ENCODE measurements around the gene RASSF1. TPM values are rescaled to one million over a fixed set of nuclear protein-coding genes. Genes with fewer than 3 reads are reported as not detected.

RASSF1 gene
- total RNA-seq, 2 donors from 2014 or later = 26.7 to 30.0 TPM

DNA sequence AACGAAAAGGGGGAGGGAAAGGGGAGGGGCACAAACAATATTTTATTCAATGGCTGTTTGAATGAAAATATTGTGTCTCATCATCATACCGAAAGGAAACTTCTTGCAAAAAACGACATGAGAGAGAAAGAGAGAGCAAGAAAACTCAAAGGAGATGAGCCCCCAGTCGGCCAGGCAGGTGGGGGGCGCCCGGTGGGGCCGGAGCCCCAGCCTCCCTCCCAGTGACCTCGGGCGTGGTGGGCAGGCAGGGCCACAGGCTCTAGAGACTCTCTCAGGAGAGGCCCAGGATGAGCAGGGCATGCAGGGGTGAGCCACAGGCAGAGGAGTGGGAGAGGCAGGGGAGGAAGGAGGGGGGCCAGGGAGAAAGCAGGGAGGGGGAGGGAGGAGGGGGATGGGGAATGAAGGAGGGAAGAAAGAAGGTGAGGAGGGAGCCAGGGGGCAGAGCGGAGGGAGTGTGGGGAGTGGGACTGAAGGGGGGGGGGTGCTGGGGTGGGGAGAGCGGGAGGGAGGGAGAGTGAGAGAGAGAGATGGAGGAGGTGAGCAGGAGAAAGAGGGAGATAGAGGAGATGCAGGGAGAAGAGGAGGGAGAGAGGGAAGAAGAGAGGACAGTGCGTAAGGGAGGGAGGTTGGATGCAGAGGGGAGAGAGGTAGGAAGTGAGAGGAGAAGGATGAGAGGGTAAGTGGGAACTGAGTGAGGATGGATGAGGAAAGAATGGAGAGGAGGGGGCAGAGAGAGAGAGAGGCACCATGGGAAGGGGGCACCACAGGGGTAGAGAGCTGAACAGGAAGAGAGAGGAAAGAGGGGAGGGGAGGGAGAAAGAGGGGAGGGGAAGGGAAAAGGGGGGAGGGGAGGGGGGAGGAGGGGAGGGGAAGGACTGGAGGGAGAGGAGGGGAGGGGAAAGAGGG, 32.8 kb upstream of the RASSF1 start:
- intact Hi-C loops (cut with DNase I) = no loop called here
- H3K36me3 ChIP-seq (replicated peaks in 1 of 2; ENCODE audit: insufficient read depth in 1 of 2, low read depth in 2 of 2) = no peaks in the 10 kb centered on the region
- no peak overlapping the region for H3K4me3 ChIP-seq
- no peaks in the 10 kb centered on the region for H3K4me1 ChIP-seq
- ATAC-seq = no peak
- no peak for DNase-seq
- WGBS, 2 donors = 45 to 48% methylated on average over 11 to 12 of the region's 12 CpGs
- no peaks in the 10 kb centered on the region for H3K9me3 ChIP-seq
- H3K27ac ChIP-seq = no peak overlapping the region
- no peaks in the 10 kb centered on the region for H3K27me3 ChIP-seq
- TF ChIP-seq, protein P1, sequence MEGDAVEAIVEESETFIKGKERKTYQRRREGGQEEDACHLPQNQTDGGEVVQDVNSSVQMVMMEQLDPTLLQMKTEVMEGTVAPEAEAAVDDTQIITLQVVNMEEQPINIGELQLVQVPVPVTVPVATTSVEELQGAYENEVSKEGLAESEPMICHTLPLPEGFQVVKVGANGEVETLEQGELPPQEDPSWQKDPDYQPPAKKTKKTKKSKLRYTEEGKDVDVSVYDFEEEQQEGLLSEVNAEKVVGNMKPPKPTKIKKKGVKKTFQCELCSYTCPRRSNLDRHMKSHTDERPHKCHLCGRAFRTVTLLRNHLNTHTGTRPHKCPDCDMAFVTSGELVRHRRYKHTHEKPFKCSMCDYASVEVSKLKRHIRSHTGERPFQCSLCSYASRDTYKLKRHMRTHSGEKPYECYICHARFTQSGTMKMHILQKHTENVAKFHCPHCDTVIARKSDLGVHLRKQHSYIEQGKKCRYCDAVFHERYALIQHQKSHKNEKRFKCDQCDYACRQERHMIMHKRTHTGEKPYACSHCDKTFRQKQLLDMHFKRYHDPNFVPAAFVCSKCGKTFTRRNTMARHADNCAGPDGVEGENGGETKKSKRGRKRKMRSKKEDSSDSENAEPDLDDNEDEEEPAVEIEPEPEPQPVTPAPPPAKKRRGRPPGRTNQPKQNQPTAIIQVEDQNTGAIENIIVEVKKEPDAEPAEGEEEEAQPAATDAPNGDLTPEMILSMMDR (IDR thresholded peaks at IDR 0.05) = no peak
- no peak for TF ChIP-seq POLR2A (IDR thresholded peaks at IDR 0.05)

DNA sequence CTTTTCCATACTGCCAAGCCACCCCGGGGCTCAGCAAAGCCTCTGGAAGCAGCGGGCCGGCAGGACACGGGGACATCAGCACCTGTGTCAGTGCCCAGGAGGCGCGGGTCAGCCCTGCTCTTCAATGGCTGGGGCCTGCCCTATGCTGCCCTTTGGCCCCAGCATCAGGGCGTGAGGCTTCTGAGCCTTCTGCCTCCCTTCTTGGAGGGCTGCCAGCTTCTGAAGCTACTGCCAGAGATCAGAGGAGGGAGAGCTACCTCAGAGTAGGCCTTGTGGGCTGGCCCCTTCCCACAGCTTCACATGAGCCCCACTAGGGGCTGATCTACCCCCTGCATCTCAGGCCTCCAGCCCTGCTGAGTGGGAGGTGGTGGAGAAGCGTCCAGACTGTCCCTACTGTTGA, 31.7 kb upstream of the RASSF1 start:
- intact Hi-C loops (cut with DNase I) = no loop called here
- Histone ChIP-seq H3K9me3 (no peaks in the 10 kb centered on the region), H3K4me1 (peaks cover 1% of the 10 kb centered on the region), H3K36me3 (replicated peaks in 1 of 2; ENCODE audit: insufficient read depth in 1 of 2, low read depth in 2 of 2) (no peaks in the 10 kb centered on the region), H3K27me3 (no peaks in the 10 kb centered on the region), H3K27ac (no peak overlapping the region), H3K4me3 (no peak overlapping the region)
- WGBS, 2 donors = 39 to 50% methylated on average over 4 to 8 of the region's 8 CpGs
- DNase-seq (no peak), ATAC-seq (no peak)
- TF ChIP-seq, protein P1 (IDR thresholded peaks at IDR 0.05) = no peak
- TF ChIP-seq POLR2A (IDR thresholded peaks at IDR 0.05) = no peak

DNA sequence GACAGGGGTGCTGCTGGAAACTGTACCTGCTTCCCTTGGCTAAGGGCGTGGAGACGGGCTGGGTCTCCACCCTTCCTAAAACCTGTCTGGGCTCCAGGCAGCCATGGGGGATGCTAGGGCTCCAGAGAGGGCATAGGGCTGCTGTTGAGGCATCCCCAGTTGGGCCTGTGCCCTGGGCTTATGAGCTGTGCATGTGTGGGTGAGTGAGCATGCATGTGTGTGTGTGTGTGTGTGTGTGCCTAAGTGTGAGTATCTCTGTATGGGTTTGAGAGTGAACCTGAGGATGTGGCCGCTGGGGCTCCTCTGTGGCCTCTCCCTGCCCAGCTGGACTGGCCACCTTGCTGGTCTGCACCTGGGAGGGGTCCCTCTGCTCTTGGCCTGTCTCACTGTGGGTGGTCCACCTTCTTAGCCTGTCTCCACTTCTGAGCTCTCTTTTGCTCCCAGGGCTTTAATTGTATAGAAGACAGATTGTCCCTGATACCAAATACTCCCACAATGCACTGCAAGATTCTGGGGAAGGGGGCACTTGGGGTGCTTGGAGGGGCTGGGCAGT, 30.6 kb upstream of the RASSF1 start:
- no peak for DNase-seq
- H3K4me3 ChIP-seq = no peak overlapping the region
- intact Hi-C loops (cut with DNase I) = no loop called here
- no peaks in the 10 kb centered on the region for H3K36me3 ChIP-seq (replicated peaks in 1 of 2; ENCODE audit: insufficient read depth in 1 of 2, low read depth in 2 of 2)
- TF ChIP-seq POLR2A (IDR thresholded peaks at IDR 0.05) = no peak
- TF ChIP-seq, protein P1 (IDR thresholded peaks at IDR 0.05) = no peak
- H3K9me3 ChIP-seq = no peaks in the 10 kb centered on the region
- 62 to 92% methylated on average over 3 of the region's 3 CpGs for WGBS, 2 donors
- H3K27me3 ChIP-seq = no peaks in the 10 kb centered on the region
- no peak overlapping the region for H3K27ac ChIP-seq
- peaks cover 12% of the 10 kb centered on the region for H3K4me1 ChIP-seq
- no peak for ATAC-seq

DNA sequence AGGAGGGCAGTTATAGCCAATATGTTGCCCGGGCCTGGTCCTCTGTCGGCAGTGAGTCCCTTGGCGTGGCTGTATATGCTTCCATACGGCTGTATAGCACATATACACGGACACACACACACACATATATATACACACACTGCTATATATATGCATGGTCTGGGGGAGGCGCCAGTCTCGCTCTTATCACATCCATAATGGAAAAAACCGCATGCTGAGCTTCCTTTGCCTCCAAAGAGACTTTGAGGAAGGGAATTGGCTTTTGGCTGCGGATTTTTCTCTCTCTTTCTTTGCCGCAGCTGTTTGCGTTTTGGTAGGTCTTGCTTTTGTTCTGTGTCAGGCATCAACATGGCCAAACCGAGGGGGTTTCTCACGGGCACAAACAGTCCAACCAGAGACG, 30.0 kb upstream of the RASSF1 start:
- DNase-seq = no peak
- Histone ChIP-seq H3K36me3 (replicated peaks in 1 of 2; ENCODE audit: insufficient read depth in 1 of 2, low read depth in 2 of 2) (no peaks in the 10 kb centered on the region), H3K9me3 (no peaks in the 10 kb centered on the region), H3K27ac (no peak overlapping the region), H3K27me3 (no peaks in the 10 kb centered on the region), H3K4me3 (no peak overlapping the region), H3K4me1 (peaks cover 19% of the 10 kb centered on the region)
- 49 to 55% methylated on average over 11 to 14 of the region's 14 CpGs for WGBS, 2 donors
- intact Hi-C loops (cut with DNase I) = no loop called here
- no peak for ATAC-seq
- TF ChIP-seq POLR2A (IDR thresholded peaks at IDR 0.05) = no peak
- TF ChIP-seq, protein P1 (IDR thresholded peaks at IDR 0.05) = no peak

All from body of pancreas (tissue), 4 donors.